ENCODE data around the gene CBL. TPM values are rescaled to one million over a fixed set of nuclear protein-coding genes. Genes with fewer than 3 reads are reported as not detected.

Gene CBL
- total RNA-seq, 4 donors from 2014 or later, result 20.2 to 29.2 (median 25.1) TPM

DNA sequence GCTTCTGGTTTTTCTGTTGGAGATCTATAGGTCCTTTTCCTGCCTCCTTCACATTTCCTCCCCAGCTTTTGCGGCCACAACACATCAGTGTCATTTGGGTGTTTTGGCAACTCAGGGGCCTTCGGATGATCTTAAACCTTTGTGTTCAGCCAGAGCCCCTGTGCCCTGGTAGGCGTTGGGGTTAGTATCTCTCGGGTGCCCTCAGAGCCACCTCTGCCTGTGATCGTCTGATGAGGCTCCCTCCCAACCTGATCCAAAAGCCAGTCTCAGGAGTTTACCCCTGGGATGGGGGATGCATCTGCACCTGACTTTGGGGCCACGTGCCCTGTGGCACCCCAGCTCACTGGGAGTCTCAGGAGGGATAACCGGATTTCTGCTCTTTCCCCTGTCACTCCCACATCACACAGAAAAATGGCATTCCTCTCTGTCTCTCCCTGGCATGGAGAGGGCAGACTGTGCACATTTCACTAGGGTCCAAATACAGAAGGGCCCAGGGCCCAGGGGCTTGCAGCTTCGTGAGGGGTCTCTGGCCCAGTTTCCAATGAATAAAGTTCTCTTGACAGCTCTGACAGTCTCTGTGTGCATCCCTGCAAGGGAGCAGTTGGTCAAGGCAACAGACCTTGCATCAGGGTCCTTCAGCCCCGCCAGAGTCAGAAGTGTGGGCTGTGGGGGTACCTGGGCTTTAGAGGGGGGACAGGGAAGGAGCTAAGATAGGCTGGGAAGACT is 130.8 kb downstream of the CBL start:
- H3K27me3 ChIP-seq, result no peaks in the 10 kb centered on the region
- H3K36me3 ChIP-seq, result peaks cover 0 to 19% of the 10 kb centered on the region in 2 donors
- no peak for ATAC-seq
- no peaks in the 10 kb centered on the region for H3K9me3 ChIP-seq
- H3K4me3 ChIP-seq, result no peak overlapping the region
- whole genome bisulfite sequencing, 2 donors (ENCODE audit: low coverage in 1 of 2), result 60 to 80% methylated on average over 1 to 2 of the region's 9 CpGs
- H3K4me1 ChIP-seq, result peaks cover 0 to 80% (median 43%) of the 10 kb centered on the region in 3 donors
- H3K27ac ChIP-seq, result peak overlapping the region in 3 of 4 donors; percentile 6 to 92 (median 85)
- TF ChIP-seq POLR2AphosphoS5 (IDR thresholded peaks at IDR 0.05), result no peak
- TF ChIP-seq, protein P1, sequence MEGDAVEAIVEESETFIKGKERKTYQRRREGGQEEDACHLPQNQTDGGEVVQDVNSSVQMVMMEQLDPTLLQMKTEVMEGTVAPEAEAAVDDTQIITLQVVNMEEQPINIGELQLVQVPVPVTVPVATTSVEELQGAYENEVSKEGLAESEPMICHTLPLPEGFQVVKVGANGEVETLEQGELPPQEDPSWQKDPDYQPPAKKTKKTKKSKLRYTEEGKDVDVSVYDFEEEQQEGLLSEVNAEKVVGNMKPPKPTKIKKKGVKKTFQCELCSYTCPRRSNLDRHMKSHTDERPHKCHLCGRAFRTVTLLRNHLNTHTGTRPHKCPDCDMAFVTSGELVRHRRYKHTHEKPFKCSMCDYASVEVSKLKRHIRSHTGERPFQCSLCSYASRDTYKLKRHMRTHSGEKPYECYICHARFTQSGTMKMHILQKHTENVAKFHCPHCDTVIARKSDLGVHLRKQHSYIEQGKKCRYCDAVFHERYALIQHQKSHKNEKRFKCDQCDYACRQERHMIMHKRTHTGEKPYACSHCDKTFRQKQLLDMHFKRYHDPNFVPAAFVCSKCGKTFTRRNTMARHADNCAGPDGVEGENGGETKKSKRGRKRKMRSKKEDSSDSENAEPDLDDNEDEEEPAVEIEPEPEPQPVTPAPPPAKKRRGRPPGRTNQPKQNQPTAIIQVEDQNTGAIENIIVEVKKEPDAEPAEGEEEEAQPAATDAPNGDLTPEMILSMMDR (IDR thresholded peaks at IDR 0.05), result no peak
- TF ChIP-seq EP300 (IDR thresholded peaks at IDR 0.05), result no peak

DNA sequence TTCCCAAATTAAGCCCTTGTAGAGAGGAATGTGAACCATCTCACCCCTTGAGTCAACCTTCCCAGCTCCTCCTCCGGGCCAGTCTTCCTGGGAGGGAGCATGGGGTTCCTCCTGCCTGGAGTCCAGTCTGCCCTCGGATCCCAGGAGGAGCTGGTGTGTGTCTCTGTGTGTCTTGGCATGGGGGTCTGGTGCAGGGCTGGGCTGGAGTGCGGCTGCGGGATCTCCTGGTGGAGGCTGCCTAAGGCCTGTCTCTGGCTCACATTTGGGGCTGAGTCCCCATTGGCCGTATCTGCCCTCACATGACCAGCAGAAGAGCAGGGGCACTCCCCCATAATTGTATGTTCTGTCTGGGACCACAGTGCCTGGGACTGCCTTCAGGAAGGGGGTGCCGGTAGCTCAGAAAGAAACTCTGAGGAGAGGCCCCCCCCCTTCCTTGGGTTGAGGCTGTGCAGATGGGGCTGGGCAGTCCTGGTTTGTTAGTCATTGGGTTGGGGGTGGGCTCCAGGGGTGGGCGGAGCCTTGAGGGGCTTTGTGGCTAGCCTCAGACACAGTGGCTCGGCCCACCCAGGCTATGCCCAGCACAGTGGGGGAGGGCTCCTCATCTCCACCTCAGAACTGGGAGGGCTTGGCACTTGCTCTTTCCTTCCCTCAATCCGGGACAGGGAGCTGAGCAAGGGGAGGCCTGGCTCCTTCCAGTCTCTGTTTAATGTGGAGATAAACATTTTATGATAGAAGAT is 131.6 kb downstream of the CBL start:
- no peaks in the 10 kb centered on the region for H3K27me3 ChIP-seq
- peaks cover 0 to 82% (median 43%) of the 10 kb centered on the region in 3 donors for H3K4me1 ChIP-seq
- peak overlapping the region in 3 of 4 donors; percentile 85 to 92 (median 88) for H3K27ac ChIP-seq
- no peak for TF ChIP-seq EP300 (IDR thresholded peaks at IDR 0.05)
- no peaks in the 10 kb centered on the region for H3K9me3 ChIP-seq
- peak overlapping the region in 1 of 2 donors; percentile 80 for H3K4me3 ChIP-seq
- peaks cover 0 to 19% of the 10 kb centered on the region in 2 donors for H3K36me3 ChIP-seq
- ATAC-seq, result no peak
- WGBS, 2 donors (ENCODE audit: low coverage in 1 of 2), result no CpG with 5 or more reads among the region's 9 CpGs

DNA sequence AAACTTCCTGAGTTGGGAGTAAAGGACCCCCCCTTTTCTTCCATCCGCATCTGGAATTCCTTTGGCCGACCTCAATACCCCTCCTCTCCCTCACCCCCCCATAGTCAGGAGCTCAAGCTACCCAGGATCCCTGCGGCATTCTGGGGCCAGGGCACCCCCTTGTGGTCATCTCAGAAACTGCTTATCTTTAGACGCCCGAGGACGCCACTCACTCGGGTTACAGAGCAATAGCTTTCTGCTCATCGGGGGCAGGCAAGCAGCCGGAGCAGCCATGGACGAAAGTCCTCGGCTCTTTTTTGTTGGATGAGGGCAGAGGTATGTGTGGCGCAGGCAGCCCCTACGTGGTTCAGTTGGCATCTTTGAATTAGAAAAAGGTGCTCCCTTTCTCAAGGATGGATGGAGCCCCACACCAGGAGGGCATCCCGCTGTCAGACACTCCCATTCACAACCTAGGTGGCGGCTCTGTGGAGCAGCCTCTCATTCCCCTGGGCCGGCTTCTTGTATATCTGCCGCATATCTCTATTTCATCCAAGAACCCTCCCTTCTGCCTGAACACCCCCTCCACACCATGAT is 132.3 kb downstream of the CBL start:
- WGBS, 2 donors (ENCODE audit: low coverage in 1 of 2), result 0 to 5% methylated on average over 11 to 12 of the region's 17 CpGs
- peaks cover 0 to 81% (median 43%) of the 10 kb centered on the region in 3 donors for H3K4me1 ChIP-seq
- H3K27me3 ChIP-seq, result no peaks in the 10 kb centered on the region
- H3K9me3 ChIP-seq, result no peaks in the 10 kb centered on the region
- peak; percentile 29 for ATAC-seq
- peaks cover 0 to 19% of the 10 kb centered on the region in 2 donors for H3K36me3 ChIP-seq
- H3K4me3 ChIP-seq, result peak overlapping the region in 1 of 2 donors; percentile 80
- TF ChIP-seq EP300 (IDR thresholded peaks at IDR 0.05) (no peak), POLR2AphosphoS5 (IDR thresholded peaks at IDR 0.05) (peak; percentile 26), POLR2A (IDR thresholded peaks at IDR 0.05) (no peak)
- TF ChIP-seq, protein P1 (IDR thresholded peaks at IDR 0.05), result peak; percentile 84 to 91 (median 86)
- H3K27ac ChIP-seq, result peak overlapping the region; percentile 4 to 92 (median 86)

DNA sequence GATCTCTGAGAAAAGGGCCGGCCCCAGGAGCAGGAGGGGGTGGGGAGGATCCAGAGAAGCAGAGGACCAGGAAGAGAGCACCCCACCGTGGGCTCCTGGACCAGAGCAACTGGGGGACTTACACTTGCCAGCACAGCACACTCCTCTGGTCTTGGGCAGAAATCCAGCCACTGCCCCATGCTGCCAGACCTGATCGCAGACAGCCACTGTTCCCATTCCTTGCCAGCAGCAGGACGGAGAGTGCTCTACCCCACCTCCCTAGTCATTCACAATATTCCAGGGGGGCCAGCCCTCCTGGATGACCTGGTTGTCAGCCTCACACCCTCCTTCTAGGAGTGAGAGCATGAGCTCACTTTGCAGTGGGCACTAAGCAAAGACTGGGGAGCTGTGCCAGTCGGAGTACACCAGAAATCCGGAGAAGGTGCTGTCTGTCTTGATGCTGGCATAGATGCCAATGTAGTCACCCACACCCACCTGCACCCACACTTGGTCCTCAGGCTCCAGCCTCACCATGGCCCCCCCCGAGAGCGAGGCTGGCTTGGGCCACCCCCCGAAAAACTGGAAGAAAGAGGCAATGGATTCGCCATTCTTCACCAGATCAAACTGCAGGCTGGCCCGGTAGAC is 132.9 kb downstream of the CBL start:
- no peak for ATAC-seq
- Histone ChIP-seq H3K27ac (peak overlapping the region; percentile 4 to 92 (median 86)), H3K4me1 (peaks cover 0 to 75% (median 43%) of the 10 kb centered on the region in 3 donors), H3K27me3 (no peaks in the 10 kb centered on the region), H3K4me3 (peak overlapping the region; percentile 69 to 80), H3K9me3 (no peaks in the 10 kb centered on the region), H3K36me3 (peaks cover 0 to 19% of the 10 kb centered on the region in 2 donors)
- no peak for TF ChIP-seq POLR2AphosphoS5 (IDR thresholded peaks at IDR 0.05)
- TF ChIP-seq, protein P1 (IDR thresholded peaks at IDR 0.05), result no peak
- no peak for TF ChIP-seq EP300 (IDR thresholded peaks at IDR 0.05)
- no peak for TF ChIP-seq POLR2A (IDR thresholded peaks at IDR 0.05)
- whole genome bisulfite sequencing, 2 donors (ENCODE audit: low coverage in 1 of 2), result 13% methylated on average over 3 of the region's 11 CpGs; no CpG with 5 or more reads in 1 of the 2 donors
